ENCODE data around the gene RNF6. TPM values are rescaled to one million over a fixed set of nuclear protein-coding genes. Genes with fewer than 3 reads are reported as not detected.

Gene RNF6
- polyA plus RNA-seq, 1 donor from 2014 or later = 15.8 TPM

DNA sequence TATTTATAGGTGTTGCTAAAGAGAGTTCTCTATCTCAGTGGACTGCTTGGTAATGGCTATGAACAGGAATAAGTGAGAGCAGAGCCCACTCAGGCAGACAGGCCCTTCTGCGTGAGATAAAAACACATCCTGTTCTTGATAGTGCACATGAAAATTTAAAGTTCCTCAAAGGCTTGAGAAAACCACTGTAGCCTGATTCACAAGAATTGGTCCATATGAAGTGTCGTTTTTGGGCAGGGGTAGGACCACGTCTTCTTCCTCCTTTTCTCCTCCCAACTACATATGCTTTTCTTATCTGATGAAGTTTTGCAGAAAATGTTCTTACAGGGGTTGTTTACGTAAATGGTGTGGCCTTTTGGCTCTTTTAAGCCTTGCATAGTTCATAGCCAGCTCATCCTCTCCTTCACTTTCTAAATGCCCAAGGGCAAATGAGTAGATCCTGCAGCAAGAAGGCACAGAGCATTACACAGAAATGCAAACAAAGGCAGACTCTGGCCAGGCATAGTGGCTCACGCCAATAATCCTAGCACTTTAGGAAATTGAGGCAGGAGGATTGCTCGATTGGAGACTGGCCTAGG lies 53.8 kb downstream of the RNF6 start:
- Histone ChIP-seq H4K20me1 (ENCODE audit: insufficient read depth) (no peaks in the 10 kb centered on the region), H3K4me2 (ENCODE audit: low read length) (no peak overlapping the region), H3K9ac (ENCODE audit: low read length) (no peak overlapping the region), H3K79me2 (replicated peaks; ENCODE audit: insufficient read depth, low read length) (no peaks in the 10 kb centered on the region), H3K9me3 (ENCODE audit: low read length) (no peaks in the 10 kb centered on the region), H3K9me2 (ENCODE audit: insufficient read depth, low read length) (no peaks in the 10 kb centered on the region), H3F3A (ENCODE audit: insufficient read depth, low read length, poor library complexity, severe bottlenecking) (no peaks in the 10 kb centered on the region), H3K27me3 (ENCODE audit: insufficient read depth, low read depth, low read length) (no peaks in the 10 kb centered on the region), H3K4me3 (ENCODE audit: low read length) (no peak overlapping the region), H3K36me3 (ENCODE audit: insufficient read depth, low read length) (no peaks in the 10 kb centered on the region), H3K27ac (ENCODE audit: low read length) (no peak overlapping the region), H2AFZ (ENCODE audit: low read depth, low read length) (no peak overlapping the region)
- TF ChIP-seq RAD21 (conservative IDR thresholded peaks at IDR 0.05) (no peak), MXI1 (conservative IDR thresholded peaks at IDR 0.05; ENCODE audit: poor library complexity, severe bottlenecking) (no peak), EP300 (conservative IDR thresholded peaks at IDR 0.05; ENCODE audit: poor library complexity, severe bottlenecking) (no peak), TAF1 (IDR thresholded peaks at IDR 0.05; ENCODE audit: low read depth) (no peak), SMC3 (conservative IDR thresholded peaks at IDR 0.05; ENCODE audit: poor library complexity) (no peak), POLR2AphosphoS5 (IDR thresholded peaks at IDR 0.05) (no peak), EZH2 (IDR thresholded peaks at IDR 0.05; ENCODE audit: borderline replicate concordance, insufficient read depth, low read length, poor library complexity, severe bottlenecking) (no peak)
- TF ChIP-seq, protein P1, sequence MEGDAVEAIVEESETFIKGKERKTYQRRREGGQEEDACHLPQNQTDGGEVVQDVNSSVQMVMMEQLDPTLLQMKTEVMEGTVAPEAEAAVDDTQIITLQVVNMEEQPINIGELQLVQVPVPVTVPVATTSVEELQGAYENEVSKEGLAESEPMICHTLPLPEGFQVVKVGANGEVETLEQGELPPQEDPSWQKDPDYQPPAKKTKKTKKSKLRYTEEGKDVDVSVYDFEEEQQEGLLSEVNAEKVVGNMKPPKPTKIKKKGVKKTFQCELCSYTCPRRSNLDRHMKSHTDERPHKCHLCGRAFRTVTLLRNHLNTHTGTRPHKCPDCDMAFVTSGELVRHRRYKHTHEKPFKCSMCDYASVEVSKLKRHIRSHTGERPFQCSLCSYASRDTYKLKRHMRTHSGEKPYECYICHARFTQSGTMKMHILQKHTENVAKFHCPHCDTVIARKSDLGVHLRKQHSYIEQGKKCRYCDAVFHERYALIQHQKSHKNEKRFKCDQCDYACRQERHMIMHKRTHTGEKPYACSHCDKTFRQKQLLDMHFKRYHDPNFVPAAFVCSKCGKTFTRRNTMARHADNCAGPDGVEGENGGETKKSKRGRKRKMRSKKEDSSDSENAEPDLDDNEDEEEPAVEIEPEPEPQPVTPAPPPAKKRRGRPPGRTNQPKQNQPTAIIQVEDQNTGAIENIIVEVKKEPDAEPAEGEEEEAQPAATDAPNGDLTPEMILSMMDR (IDR thresholded peaks at IDR 0.05; ENCODE audit: poor library complexity, severe bottlenecking) = no peak
- TF ChIP-seq, protein P2, sequence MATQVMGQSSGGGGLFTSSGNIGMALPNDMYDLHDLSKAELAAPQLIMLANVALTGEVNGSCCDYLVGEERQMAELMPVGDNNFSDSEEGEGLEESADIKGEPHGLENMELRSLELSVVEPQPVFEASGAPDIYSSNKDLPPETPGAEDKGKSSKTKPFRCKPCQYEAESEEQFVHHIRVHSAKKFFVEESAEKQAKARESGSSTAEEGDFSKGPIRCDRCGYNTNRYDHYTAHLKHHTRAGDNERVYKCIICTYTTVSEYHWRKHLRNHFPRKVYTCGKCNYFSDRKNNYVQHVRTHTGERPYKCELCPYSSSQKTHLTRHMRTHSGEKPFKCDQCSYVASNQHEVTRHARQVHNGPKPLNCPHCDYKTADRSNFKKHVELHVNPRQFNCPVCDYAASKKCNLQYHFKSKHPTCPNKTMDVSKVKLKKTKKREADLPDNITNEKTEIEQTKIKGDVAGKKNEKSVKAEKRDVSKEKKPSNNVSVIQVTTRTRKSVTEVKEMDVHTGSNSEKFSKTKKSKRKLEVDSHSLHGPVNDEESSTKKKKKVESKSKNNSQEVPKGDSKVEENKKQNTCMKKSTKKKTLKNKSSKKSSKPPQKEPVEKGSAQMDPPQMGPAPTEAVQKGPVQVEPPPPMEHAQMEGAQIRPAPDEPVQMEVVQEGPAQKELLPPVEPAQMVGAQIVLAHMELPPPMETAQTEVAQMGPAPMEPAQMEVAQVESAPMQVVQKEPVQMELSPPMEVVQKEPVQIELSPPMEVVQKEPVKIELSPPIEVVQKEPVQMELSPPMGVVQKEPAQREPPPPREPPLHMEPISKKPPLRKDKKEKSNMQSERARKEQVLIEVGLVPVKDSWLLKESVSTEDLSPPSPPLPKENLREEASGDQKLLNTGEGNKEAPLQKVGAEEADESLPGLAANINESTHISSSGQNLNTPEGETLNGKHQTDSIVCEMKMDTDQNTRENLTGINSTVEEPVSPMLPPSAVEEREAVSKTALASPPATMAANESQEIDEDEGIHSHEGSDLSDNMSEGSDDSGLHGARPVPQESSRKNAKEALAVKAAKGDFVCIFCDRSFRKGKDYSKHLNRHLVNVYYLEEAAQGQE (IDR thresholded peaks at IDR 0.05; ENCODE audit: borderline replicate concordance) = no peak

DNA sequence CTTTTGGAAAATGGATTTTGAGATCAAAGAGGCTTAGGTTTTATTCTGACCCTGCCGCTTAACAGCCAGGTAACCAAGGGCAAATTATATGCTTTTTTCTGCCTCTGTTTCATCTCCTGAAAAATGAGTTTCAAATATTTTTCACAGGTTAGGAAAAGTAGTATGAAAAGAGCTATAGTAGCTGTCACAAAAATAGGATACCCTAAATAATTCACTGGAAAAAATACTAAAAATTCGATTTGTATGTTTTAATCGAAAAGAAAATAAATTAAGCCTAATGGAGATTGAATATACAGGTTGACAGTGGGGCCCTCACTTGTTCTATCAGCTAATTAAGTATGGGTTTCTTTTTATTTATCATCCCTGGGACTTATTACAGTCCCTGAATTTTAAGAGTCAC lies 58.3 kb downstream of the RNF6 start:
- TF ChIP-seq EP300 (conservative IDR thresholded peaks at IDR 0.05; ENCODE audit: poor library complexity, severe bottlenecking) (no peak), MXI1 (conservative IDR thresholded peaks at IDR 0.05; ENCODE audit: poor library complexity, severe bottlenecking) (no peak), SMC3 (conservative IDR thresholded peaks at IDR 0.05; ENCODE audit: poor library complexity) (no peak), TAF1 (IDR thresholded peaks at IDR 0.05; ENCODE audit: low read depth) (no peak), EZH2 (IDR thresholded peaks at IDR 0.05; ENCODE audit: borderline replicate concordance, insufficient read depth, low read length, poor library complexity, severe bottlenecking) (no peak), RAD21 (conservative IDR thresholded peaks at IDR 0.05) (no peak), POLR2AphosphoS5 (IDR thresholded peaks at IDR 0.05) (no peak)
- TF ChIP-seq, protein P1 (IDR thresholded peaks at IDR 0.05; ENCODE audit: poor library complexity, severe bottlenecking) = no peak
- TF ChIP-seq, protein P2 (IDR thresholded peaks at IDR 0.05; ENCODE audit: borderline replicate concordance) = no peak
- no peaks in the 10 kb centered on the region for H3K9me3 ChIP-seq (ENCODE audit: low read length)
- no peaks in the 10 kb centered on the region for H3K36me3 ChIP-seq (ENCODE audit: insufficient read depth, low read length)
- H3F3A ChIP-seq (ENCODE audit: insufficient read depth, low read length, poor library complexity, severe bottlenecking) = no peaks in the 10 kb centered on the region
- H3K27ac ChIP-seq (ENCODE audit: low read length) = no peak overlapping the region
- no peaks in the 10 kb centered on the region for H4K20me1 ChIP-seq (ENCODE audit: insufficient read depth)
- H3K27me3 ChIP-seq (ENCODE audit: insufficient read depth, low read depth, low read length) = no peaks in the 10 kb centered on the region
- H3K9me2 ChIP-seq (ENCODE audit: insufficient read depth, low read length) = no peaks in the 10 kb centered on the region
- no peak overlapping the region for H3K4me2 ChIP-seq (ENCODE audit: low read length)
- no peak overlapping the region for H3K4me3 ChIP-seq (ENCODE audit: low read length)
- no peak overlapping the region for H3K9ac ChIP-seq (ENCODE audit: low read length)
- no peaks in the 10 kb centered on the region for H3K79me2 ChIP-seq (replicated peaks; ENCODE audit: insufficient read depth, low read length)
- no peak overlapping the region for H2AFZ ChIP-seq (ENCODE audit: low read depth, low read length)

Measured in neural cell (in vitro differentiated cells).